Neural progenitor cell (in vitro differentiated cells): ENCODE measurements around the gene DCTN2.

Experiments used
- CTCF ChIP-seq: fragments of 200-600 bp; sonication (generic); IDR thresholded peaks from 2 replicates; pipeline ENCODE4 v1.5.1; 2017; ENCODE audit warnings: antibody characterized with exemption, mild to moderate bottlenecking
- EZH2 ChIP-seq: fragments of 200-600 bp; sonication (generic); IDR thresholded peaks from 2 replicates; pipeline ENCODE4 v1.6.1; 2017; ENCODE audit warnings: antibody characterized with exemption, mild to moderate bottlenecking, moderate library complexity

DNA sequence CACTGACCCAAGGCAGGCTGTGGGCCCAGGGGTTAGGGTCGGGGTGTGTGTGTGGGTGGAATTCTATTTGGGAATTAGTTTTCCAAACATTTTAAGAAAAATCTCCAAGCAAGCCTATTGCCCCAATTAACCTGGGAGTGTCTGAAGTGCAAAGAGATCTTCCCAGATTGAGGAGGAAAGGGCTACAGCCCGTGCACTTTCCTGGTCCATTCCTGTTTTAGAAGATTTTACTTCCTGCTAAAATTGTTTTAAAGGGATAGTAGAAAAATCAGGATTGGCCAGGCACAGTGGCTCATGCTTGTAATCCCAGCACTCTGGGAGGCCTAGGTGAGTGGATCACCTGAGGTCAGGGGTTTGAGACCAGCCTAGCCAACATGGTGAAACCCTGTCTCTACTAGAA is 5.3 kb downstream of the DCTN2 start:
- no peak for TF ChIP-seq CTCF
- TF ChIP-seq EZH2, result no peak
